ENCODE results near the gene PRKCE. TPM values are rescaled to one million over a fixed set of nuclear protein-coding genes. Genes with fewer than 3 reads are reported as not detected.

Gene PRKCE
- total RNA-seq, 1 experiment from 2014 or later = 1.3 TPM

GRCh38 chr2:46171996-46172546 lies 520.6 kb downstream of the PRKCE start:
- peaks cover 37 to 39% of the 10 kb centered on the region in 2 experiments for H3K4me1 Mint-ChIP-seq
- H3K79me2 ChIP-seq (ENCODE audit: insufficient read depth, low read length) = no peaks in the 10 kb centered on the region
- no peak overlapping the region for H4K91ac ChIP-seq (ENCODE audit: insufficient read length, low read depth, low read length)
- no peak overlapping the region for H3K56ac ChIP-seq (ENCODE audit: insufficient read length, low read depth, low read length)
- peaks cover 1% of the 10 kb centered on the region; the same call in 1 of the 2 replicates for H3K27me3 Mint-ChIP-seq (ENCODE audit: low read depth)
- no peak overlapping the region for H3K4ac ChIP-seq (ENCODE audit: low read depth, low read length)
- no peak overlapping the region; the same call in 1 of the 2 replicates for H3K14ac ChIP-seq (ENCODE audit: insufficient read depth, low read length)
- no peak overlapping the region for H4K5ac ChIP-seq (ENCODE audit: insufficient read length, low read depth, low read length)
- no peak overlapping the region for H3K4me2 ChIP-seq (ENCODE audit: insufficient read depth, insufficient read length, low read length)
- H3K18ac ChIP-seq (ENCODE audit: insufficient read length, low read depth, low read length) = no peak overlapping the region
- no peaks in the 10 kb centered on the region for H3K79me1 ChIP-seq (ENCODE audit: insufficient read depth, low read depth, low read length, poor library complexity, severe bottlenecking)
- H2AFZ ChIP-seq (ENCODE audit: low read length) = no peak overlapping the region
- H3K27ac Mint-ChIP-seq = no peak overlapping the region
- peaks cover 5% of the 10 kb centered on the region; the same call in 1 of the 2 replicates for H3K4me1 ChIP-seq (ENCODE audit: insufficient read depth, low read length)
- no peak overlapping the region for H2AK5ac ChIP-seq (ENCODE audit: insufficient read length, low read length)
- no peak overlapping the region for H2BK20ac ChIP-seq (ENCODE audit: low read depth, low read length, poor library complexity, severe bottlenecking)
- H3K27ac ChIP-seq (ENCODE audit: insufficient read length, low read depth, low read length) = no peak overlapping the region
- no peaks in the 10 kb centered on the region for H3K9me3 ChIP-seq (ENCODE audit: control insufficient read depth, low read depth, low read length)
- no peak overlapping the region for H3T11ph ChIP-seq (ENCODE audit: low read length)
- no peaks in the 10 kb centered on the region for H3K9me3 Mint-ChIP-seq
- TF ChIP-seq CTCF (conservative IDR thresholded peaks at IDR 0.05) = no peak
- H3K27me3 ChIP-seq (ENCODE audit: insufficient read depth, low read length) = no peaks in the 10 kb centered on the region
- H4K8ac ChIP-seq (replicated peaks; ENCODE audit: insufficient read length, low read depth, low read length) = no peak overlapping the region
- H3K23ac ChIP-seq (ENCODE audit: insufficient read length, low read depth, low read length) = no peak overlapping the region
- H3K36me3 Mint-ChIP-seq (ENCODE audit: insufficient read depth in 1 of 3, low read depth in 3 of 3) = no peaks in the 10 kb centered on the region
- no CpG with 5 or more reads among the region's 14 CpGs for WGBS (ENCODE audit: extremely low coverage, insufficient read length, low lambda C conversion rate)
- H2BK15ac ChIP-seq (ENCODE audit: low read depth, low read length) = no peak overlapping the region
- H4K20me1 ChIP-seq (ENCODE audit: control insufficient read depth, insufficient read depth, insufficient read length) = no peaks in the 10 kb centered on the region
- H3K4me3 Mint-ChIP-seq = no peak overlapping the region
- no peak overlapping the region for H2BK120ac ChIP-seq (ENCODE audit: low read depth, low read length, poor library complexity, severe bottlenecking)
- H2BK5ac ChIP-seq (ENCODE audit: insufficient read length, low read length) = no peak overlapping the region
- no peak overlapping the region for H3K9ac ChIP-seq (ENCODE audit: extremely low read depth, insufficient read length, low read length)
- no peak overlapping the region for H2BK12ac ChIP-seq (ENCODE audit: insufficient read length, low read depth, low read length)
- no peak for DNase-seq
- H3K23me2 ChIP-seq (ENCODE audit: insufficient read length, low read depth, low read length, poor library complexity, severe bottlenecking) = no peaks in the 10 kb centered on the region
